Cardiac fibroblast (primary cell): Measurements from ENCODE around the gene CHST13.

Source experiments
- DNase-seq, 2 donors: peaks; one replicate each; pipeline versions ENCODE4 v3.0.0 to v3.0.0-alpha.2; 2010; ENCODE audit warnings: low read depth in 2 of 2
- H3K4me3 ChIP-seq, 2 donors: replicated peaks in 1 of 2; 1 replicate in 1 of 2; 2 replicates in 1 of 2; pipeline ENCODE4 v1.5.1; 2011; ENCODE audit warnings: low read depth in 2 of 2, low read length in 2 of 2, mild to moderate bottlenecking in 2 of 2, moderate library complexity in 1 of 2
- CTCF ChIP-seq: IDR thresholded peaks from one replicate; pipeline ENCODE4 v1.5.1; 2011; ENCODE audit warnings: low read depth, mild to moderate bottlenecking, low read length, inconsistent platforms

Gene CHST13

GRCh38 chr3:126535636-126536035, 11.7 kb downstream of the CHST13 start:
- DNase-seq, result no peak
- TF ChIP-seq CTCF, result no peak
- no peak overlapping the region for H3K4me3 ChIP-seq

GRCh38 chr3:126536126-126536525, 12.2 kb downstream of the CHST13 start:
- TF ChIP-seq CTCF, result no peak
- no peak for DNase-seq
- no peak overlapping the region for H3K4me3 ChIP-seq

GRCh38 chr3:126537116-126537729, 13.3 kb downstream of the CHST13 start:
- no peak overlapping the region for H3K4me3 ChIP-seq
- no peak for DNase-seq
- TF ChIP-seq CTCF, result no peak

- H3K4me3 ChIP-seq, result no peak overlapping the region
- DNase-seq, result no peak
- TF ChIP-seq CTCF, result no peak
Measured at GRCh38 chr3:126537730-126538281, 13.9 kb downstream of the CHST13 start.

GRCh38 chr3:126538316-126538715, 14.4 kb downstream of the CHST13 start:
- no peak for TF ChIP-seq CTCF
- DNase-seq, result no peak
- no peak overlapping the region for H3K4me3 ChIP-seq

GRCh38 chr3:126538966-126539365, 15.0 kb downstream of the CHST13 start:
- H3K4me3 ChIP-seq, result no peak overlapping the region
- TF ChIP-seq CTCF, result no peak
- DNase-seq, result no peak

GRCh38 chr3:126539558-126540250, 15.7 kb downstream of the CHST13 start:
- no peak for TF ChIP-seq CTCF
- H3K4me3 ChIP-seq, result no peak overlapping the region
- no peak for DNase-seq
